ENCODE data around the gene CCDC178. TPM values are rescaled to one million over a fixed set of nuclear protein-coding genes. Genes with fewer than 3 reads are reported as not detected.

Gene CCDC178
- total RNA-seq, 1 donor from 2014 or later = not detected

- TF ChIP-seq, protein P1, sequence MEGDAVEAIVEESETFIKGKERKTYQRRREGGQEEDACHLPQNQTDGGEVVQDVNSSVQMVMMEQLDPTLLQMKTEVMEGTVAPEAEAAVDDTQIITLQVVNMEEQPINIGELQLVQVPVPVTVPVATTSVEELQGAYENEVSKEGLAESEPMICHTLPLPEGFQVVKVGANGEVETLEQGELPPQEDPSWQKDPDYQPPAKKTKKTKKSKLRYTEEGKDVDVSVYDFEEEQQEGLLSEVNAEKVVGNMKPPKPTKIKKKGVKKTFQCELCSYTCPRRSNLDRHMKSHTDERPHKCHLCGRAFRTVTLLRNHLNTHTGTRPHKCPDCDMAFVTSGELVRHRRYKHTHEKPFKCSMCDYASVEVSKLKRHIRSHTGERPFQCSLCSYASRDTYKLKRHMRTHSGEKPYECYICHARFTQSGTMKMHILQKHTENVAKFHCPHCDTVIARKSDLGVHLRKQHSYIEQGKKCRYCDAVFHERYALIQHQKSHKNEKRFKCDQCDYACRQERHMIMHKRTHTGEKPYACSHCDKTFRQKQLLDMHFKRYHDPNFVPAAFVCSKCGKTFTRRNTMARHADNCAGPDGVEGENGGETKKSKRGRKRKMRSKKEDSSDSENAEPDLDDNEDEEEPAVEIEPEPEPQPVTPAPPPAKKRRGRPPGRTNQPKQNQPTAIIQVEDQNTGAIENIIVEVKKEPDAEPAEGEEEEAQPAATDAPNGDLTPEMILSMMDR (IDR thresholded peaks at IDR 0.05) = no peak
- Mint-ChIP-seq H3K4me3 (ENCODE audit: unreplicated experiment) (no peak overlapping the region), H3K36me3 (ENCODE audit: unreplicated experiment) (no peaks in the 10 kb centered on the region), H3K27me3 (ENCODE audit: unreplicated experiment) (peaks cover 6% of the 10 kb centered on the region), H3K9me3 (ENCODE audit: unreplicated experiment) (no peaks in the 10 kb centered on the region), H3K27ac (ENCODE audit: unreplicated experiment) (no peak overlapping the region), H3K4me1 (ENCODE audit: unreplicated experiment) (no peaks in the 10 kb centered on the region)
- DNase-seq (ENCODE audit: extremely low spot score, unreplicated experiment) = no peak
Measured at GRCh38 chr18:33307520-33307919, 133.0 kb downstream of the CCDC178 start.

DNA sequence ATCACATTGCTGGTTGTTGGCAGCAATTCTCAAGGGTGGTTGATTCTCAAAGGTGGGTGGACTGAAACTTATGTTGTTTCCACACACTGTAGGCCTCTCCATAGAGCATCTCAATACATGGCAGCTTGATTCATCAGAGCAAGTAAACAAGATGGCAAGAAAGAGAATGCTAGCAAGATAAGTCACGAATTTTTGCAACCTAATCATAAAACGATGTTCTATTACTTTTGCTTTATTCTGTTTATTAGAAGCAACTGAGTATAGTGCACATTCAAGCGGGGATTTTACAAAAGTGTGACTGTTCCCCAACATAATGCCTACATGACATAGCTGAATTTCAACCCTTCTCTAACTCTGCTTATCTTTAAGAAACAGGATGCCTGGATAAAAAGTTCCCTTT is 136.2 kb downstream of the CCDC178 start:
- no peaks in the 10 kb centered on the region for H3K36me3 Mint-ChIP-seq (ENCODE audit: unreplicated experiment)
- DNase-seq (ENCODE audit: extremely low spot score, unreplicated experiment) = no peak
- no peaks in the 10 kb centered on the region for H3K4me1 Mint-ChIP-seq (ENCODE audit: unreplicated experiment)
- H3K4me3 Mint-ChIP-seq (ENCODE audit: unreplicated experiment) = no peak overlapping the region
- peaks cover 6% of the 10 kb centered on the region for H3K27me3 Mint-ChIP-seq (ENCODE audit: unreplicated experiment)
- TF ChIP-seq, protein P1 (IDR thresholded peaks at IDR 0.05) = no peak
- no peak overlapping the region for H3K27ac Mint-ChIP-seq (ENCODE audit: unreplicated experiment)
- no peaks in the 10 kb centered on the region for H3K9me3 Mint-ChIP-seq (ENCODE audit: unreplicated experiment)

GRCh38 chr18:33291539-33291938 is 149.0 kb downstream of the CCDC178 start:
- Mint-ChIP-seq H3K27me3 (ENCODE audit: unreplicated experiment) (peaks cover 16% of the 10 kb centered on the region), H3K4me1 (ENCODE audit: unreplicated experiment) (no peaks in the 10 kb centered on the region)

DNA sequence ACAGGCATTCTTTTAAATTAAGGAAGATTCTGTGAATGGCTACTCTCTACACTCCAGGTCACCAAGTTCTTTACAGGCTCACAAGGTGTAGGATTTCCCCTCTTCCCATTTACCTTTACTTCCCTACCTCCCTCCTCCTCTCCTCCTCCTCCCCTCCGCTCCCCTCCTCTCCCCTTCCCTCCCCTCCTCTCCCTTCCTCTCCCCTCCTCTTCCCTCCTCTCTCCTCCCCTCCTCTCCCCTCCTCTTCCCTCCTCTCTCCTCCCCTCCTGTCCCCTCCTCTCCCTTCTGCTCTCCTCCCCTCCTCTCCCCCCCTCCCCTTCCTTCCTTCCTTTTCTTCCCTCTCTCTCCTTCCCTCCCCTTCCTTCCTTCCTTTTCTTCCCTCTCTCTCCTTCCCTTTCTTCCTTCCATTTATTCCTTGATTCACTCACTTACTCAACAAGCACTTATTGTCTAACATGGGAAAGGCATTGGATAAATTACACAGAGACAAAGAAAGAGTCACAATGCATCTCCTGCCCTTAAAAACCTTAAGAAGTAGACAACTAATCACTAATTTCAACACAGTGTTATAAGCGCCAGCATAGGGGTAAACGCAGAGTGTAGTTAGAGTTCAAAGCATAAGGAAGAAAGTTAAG is 152.3 kb downstream of the CCDC178 start:
- Mint-ChIP-seq H3K27ac (ENCODE audit: unreplicated experiment) (no peak overlapping the region), H3K36me3 (ENCODE audit: unreplicated experiment) (no peaks in the 10 kb centered on the region), H3K27me3 (ENCODE audit: unreplicated experiment) (peaks cover 20% of the 10 kb centered on the region), H3K4me3 (ENCODE audit: unreplicated experiment) (no peak overlapping the region), H3K9me3 (ENCODE audit: unreplicated experiment) (no peaks in the 10 kb centered on the region), H3K4me1 (ENCODE audit: unreplicated experiment) (no peaks in the 10 kb centered on the region)
- TF ChIP-seq, protein P1 (IDR thresholded peaks at IDR 0.05) = no peak
- DNase-seq (ENCODE audit: extremely low spot score, unreplicated experiment) = no peak

More at GRCh38 chr18:33291539-33291938, 149.0 kb downstream of the CCDC178 start:
- Mint-ChIP-seq H3K9me3 (ENCODE audit: unreplicated experiment) (no peaks in the 10 kb centered on the region), H3K36me3 (ENCODE audit: unreplicated experiment) (no peaks in the 10 kb centered on the region), H3K4me3 (ENCODE audit: unreplicated experiment) (no peak overlapping the region), H3K27ac (ENCODE audit: unreplicated experiment) (no peak overlapping the region)
- DNase-seq (ENCODE audit: extremely low spot score, unreplicated experiment) = no peak
- TF ChIP-seq, protein P1 (IDR thresholded peaks at IDR 0.05) = no peak

DNA sequence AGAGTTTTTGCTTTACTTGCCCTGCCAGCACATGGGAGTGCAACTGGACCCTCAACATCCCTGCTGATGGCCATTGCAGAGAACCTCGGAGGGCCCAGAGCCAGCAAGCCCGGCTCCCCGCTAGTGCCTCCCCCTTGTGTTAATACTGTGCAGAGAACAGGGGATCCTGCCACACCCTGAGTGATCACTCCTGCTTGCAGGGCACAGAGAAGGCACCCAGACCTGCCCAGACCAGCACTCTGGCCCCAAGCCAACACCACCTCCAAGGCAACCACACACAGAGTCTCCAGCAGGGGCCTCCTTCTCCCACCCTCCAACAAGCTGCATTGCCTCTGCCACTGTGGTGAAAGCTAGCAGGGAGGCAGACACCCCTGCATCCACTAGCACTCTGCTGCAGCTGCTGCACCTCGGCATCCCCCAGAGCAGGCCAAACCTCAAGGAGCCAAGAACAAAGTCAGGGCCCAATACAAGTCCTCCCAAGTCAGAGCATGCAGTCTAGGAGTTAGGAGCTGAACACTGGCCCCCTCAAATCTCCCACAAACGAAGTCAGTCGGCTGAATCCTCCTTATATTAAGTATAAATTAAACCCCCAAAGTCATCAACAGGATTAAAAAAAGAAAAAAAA is 157.7 kb downstream of the CCDC178 start:
- no peak overlapping the region for H3K4me3 Mint-ChIP-seq (ENCODE audit: unreplicated experiment)
- no peak overlapping the region for H3K27ac Mint-ChIP-seq (ENCODE audit: unreplicated experiment)
- H3K36me3 Mint-ChIP-seq (ENCODE audit: unreplicated experiment) = no peaks in the 10 kb centered on the region
- H3K27me3 Mint-ChIP-seq (ENCODE audit: unreplicated experiment) = peaks cover 5% of the 10 kb centered on the region
- TF ChIP-seq, protein P1 (IDR thresholded peaks at IDR 0.05) = no peak
- H3K9me3 Mint-ChIP-seq (ENCODE audit: unreplicated experiment) = no peaks in the 10 kb centered on the region
- no peaks in the 10 kb centered on the region for H3K4me1 Mint-ChIP-seq (ENCODE audit: unreplicated experiment)
- DNase-seq (ENCODE audit: extremely low spot score, unreplicated experiment) = no peak
